Sigmoid colon (tissue), 4 donors: ENCODE data around the gene SAMD4A.

Experiments
- CTCF ChIP-seq, 4 experiments: fragments of 450-650 bp in 3 of 4; fragments of 200-600 bp in 1 of 4; IDR thresholded peaks; one replicate each; pipeline ENCODE4 v1.5.1; 2016 to 2019; ENCODE audit warnings: antibody characterized with exemption in 4 of 4, mild to moderate bottlenecking in 3 of 4, moderate library complexity in 2 of 4
- EP300 ChIP-seq, 4 donors: sonication (generic); formaldehyde crosslinking; IDR thresholded peaks; one replicate each; pipeline ENCODE4 v1.6.1; 2017; ENCODE audit warnings: antibody characterized with exemption in 4 of 4
- POLR2A ChIP-seq, 2 donors: fragments of 450-650 bp; IDR thresholded peaks; one replicate each; pipeline ENCODE4 v1.6.1; 2016; ENCODE audit warnings: antibody characterized with exemption in 2 of 2, mild to moderate bottlenecking in 2 of 2, moderate library complexity in 2 of 2
- POLR2AphosphoS5 ChIP-seq, 4 donors: sonication (generic); formaldehyde crosslinking; IDR thresholded peaks; one replicate each; pipeline ENCODE4 v1.6.1; 2017; ENCODE audit warnings: antibody characterized with exemption in 4 of 4

- TF ChIP-seq CTCF (IDR thresholded peaks at IDR 0.05) (no peak), EP300 (IDR thresholded peaks at IDR 0.05) (no peak), POLR2A (IDR thresholded peaks at IDR 0.05) (no peak), POLR2AphosphoS5 (IDR thresholded peaks at IDR 0.05) (no peak)
Observed at GRCh38 chr14:54629183-54629582, 62.3 kb downstream of the SAMD4A start.
